HepG2 (cell line): ENCODE results near the gene UNC79. TPM values are rescaled to one million over a fixed set of nuclear protein-coding genes. Genes with fewer than 3 reads are reported as not detected.
A peak's percentile ranks its signal among the peaks of the same experiment; 100 is the strongest.

Source experiments
- ATAC-seq: fragments of 200-7000 bp; cut with Tn5 transposase; 3 replicates; pipeline ENCODE4 v1.9.1; 2020; ENCODE audit warnings: mild to moderate bottlenecking, moderate library complexity
- BruUV-seq: library from RNA; stranded (reverse); fragments of 400-500 nt; replicated peaks from 2 replicates; lab custom pipeline; 2021; lab: Mats Ljungman, UMichigan
- CTCF ChIA-PET: fragments of 300-600 bp; formaldehyde crosslinking; extraction: SDS; loops from one replicate; lab custom pipeline; 2021; ENCODE audit warnings: low total read pairs, inconsistent platforms, low intra/inter-chr PET ratio; lab: Yijun Ruan, JAX
- POLR2A ChIA-PET: fragments of 350-600 bp; sonication (Branson Sonifier 250); formaldehyde crosslinking; loops from one replicate; lab custom pipeline; 2020; ENCODE audit warnings: antibody characterized with exemption, inconsistent platforms; lab: Yijun Ruan, JAX
- DNase-seq: peaks from one replicate; pipeline ENCODE4 v3.0.0-alpha.2; 2015; ENCODE audit warnings: low spot score
- FAIRE-seq: peaks from 3 replicates; lab custom pipeline; 2011; peaks lifted over from hg19 to GRCh38; lab: Jason Lieb, UNC
- H2AFZ ChIP-seq: one replicate; pipeline ENCODE4 v1.6.1; 2011; ENCODE audit warnings: low read length, inconsistent platforms
- H3K27ac ChIP-seq: fragments of 300-600 bp; 3 replicates; pipeline ENCODE4 v1.8.0; 2011; ENCODE audit warnings: mixed run types, mild to moderate bottlenecking, mixed read lengths, low read length, inconsistent platforms; ENCODE audit not compliant: insufficient read depth; ENCODE audit errors: extremely low read length
- H3K27me3 ChIP-seq, 2 experiments: fragments of 200-600 bp in 1 of 2; 2 replicates in 1 of 2; 3 replicates in 1 of 2; pipeline versions ENCODE4 v1.6.0 to v1.8.0; 2011; ENCODE audit warnings: low read length in 2 of 2, mild to moderate bottlenecking in 2 of 2, moderate library complexity in 2 of 2, inconsistent platforms in 1 of 2; ENCODE audit not compliant: insufficient read depth in 2 of 2, control insufficient read depth in 1 of 2
- H3K36me3 ChIP-seq, 2 experiments: fragments of 200-600 bp in 1 of 2; replicated peaks in 1 of 2; 2 replicates in 1 of 2; 3 replicates in 1 of 2; pipeline versions ENCODE4 v1.5.1 to v1.8.0; 2011; ENCODE audit warnings: low read length in 2 of 2, inconsistent platforms in 1 of 2; ENCODE audit not compliant: insufficient read depth in 2 of 2, control insufficient read depth in 1 of 2
- H3K4me1 ChIP-seq: 2 replicates; pipeline ENCODE4 v1.5.1; 2012; ENCODE audit warnings: low read length, inconsistent platforms; ENCODE audit not compliant: insufficient read depth
- H3K4me2 ChIP-seq: 2 replicates; pipeline ENCODE4 v1.6.0; 2011; ENCODE audit warnings: low read depth, low read length, inconsistent platforms
- H3K4me3 ChIP-seq, 3 experiments: fragments of 200-600 bp in 1 of 3; sonication (generic), shearing (Covaris generic) in 1 of 3; replicated peaks in 1 of 3; 2 replicates each; pipeline ENCODE4 v1.5.1; 2011 to 2016; ENCODE audit warnings: low read length in 3 of 3, inconsistent platforms in 2 of 3, low read depth in 2 of 3, mild to moderate bottlenecking in 2 of 3, control low read depth in 1 of 3, mixed read lengths in 1 of 3; ENCODE audit not compliant: insufficient read depth in 1 of 3
- H3K79me2 ChIP-seq: one replicate; pipeline ENCODE4 v1.6.1; 2011; ENCODE audit warnings: low read length, inconsistent platforms; ENCODE audit not compliant: insufficient read depth
- H3K9ac ChIP-seq: 2 replicates; pipeline ENCODE4 v1.6.0; 2011; ENCODE audit warnings: mild to moderate bottlenecking, low read depth, low read length, inconsistent platforms; ENCODE audit not compliant: insufficient read depth
- H3K9me3 ChIP-seq: 2 replicates; pipeline ENCODE4 v1.5.1; 2012; ENCODE audit warnings: mild to moderate bottlenecking, low read length
- H4K20me1 ChIP-seq: 2 replicates; pipeline ENCODE4 v1.6.0; 2011; ENCODE audit warnings: inconsistent platforms, mild to moderate bottlenecking, low read length, moderate library complexity; ENCODE audit not compliant: insufficient read depth
- ARNT ChIP-seq: fragments of 450-650 bp; IDR thresholded peaks from 2 replicates; pipeline ENCODE4 v1.6.1; 2017
- MIER2 ChIP-seq: IDR thresholded peaks from 2 replicates; pipeline ENCODE4 v1.6.1; 2016; ENCODE audit warnings: missing biosample characterization, missing genetic modification reagents
- NR2F1 ChIP-seq, 2 experiments: fragments of 450-650 bp in 1 of 2; formaldehyde crosslinking in 1 of 2; IDR thresholded peaks; 2 replicates each; pipeline versions ENCODE4 v1.5.0 to v1.6.1; 2016 to 2020; ENCODE audit warnings: mild to moderate bottlenecking in 1 of 2, missing compliant biosample characterization in 1 of 2, missing genetic modification reagents in 1 of 2, moderate library complexity in 1 of 2
- ZNF383 ChIP-seq: sonication (generic); formaldehyde crosslinking; IDR thresholded peaks from 2 replicates; pipeline ENCODE4 v1.4.0; 2020; ENCODE audit warnings: missing genetic modification reagents, mild to moderate bottlenecking, borderline replicate concordance
- ZNF441 ChIP-seq: sonication (generic); formaldehyde crosslinking; IDR thresholded peaks from 2 replicates; pipeline ENCODE4 v1.7.0; 2021; ENCODE audit warnings: missing genetic modification reagents, borderline replicate concordance
- ZNF644 ChIP-seq: IDR thresholded peaks from 2 replicates; pipeline ENCODE4 v1.6.1; 2016; ENCODE audit warnings: low read depth
- ZNF703 ChIP-seq: sonication (generic); formaldehyde crosslinking; IDR thresholded peaks from 2 replicates; pipeline ENCODE4 v1.5.1; 2020; ENCODE audit warnings: missing genetic modification reagents, mild to moderate bottlenecking, moderate library complexity, borderline replicate concordance
- WGBS: methylation state at CpG from one replicate; pipeline ENCODE4 v1.1.6; 2017; ENCODE audit warnings: low lambda C conversion rate; 5-methylcytosine and 5-hydroxymethylcytosine counted together
- in situ Hi-C: cut with HindIII; loops from 2 replicates; pipeline ENCODE4 v1.10.0; 2017; ENCODE audit warnings: low pct_unique_long_range_greater_than_20kb; ENCODE audit not compliant: extremely low pct_ligation_motif_present
- intact Hi-C: fragments of 100-400 bp; cut with micrococcal nuclease; formaldehyde crosslinking; loops from one replicate; pipeline ENCODE4 v1.10.0; 2022; ENCODE audit not compliant: unreplicated experiment
- polyA plus RNA-seq, 8 experiments: library from polyadenylated mRNA; depleted of rRNA in 3 of 8; stranded (reverse) in 7 of 8; unstranded in 1 of 8; fragments of >200 nt; fragmentation: Illumina TruSeq in 4 of 8; extraction: Trizol in 4 of 8; gene quantifications; 2 replicates each; pipeline versions ENCODE4 v1.2.1 to v1.2.3, GENCODE V29; 2011 to 2016; ENCODE audit warnings: low read depth in 4 of 8, missing spikeins in 1 of 8, mixed read lengths in 1 of 8; ENCODE audit not compliant: insufficient read depth in 1 of 8
- total RNA-seq, 5 experiments: library from RNA; depleted of rRNA; stranded (reverse); fragments of >200 nt; fragmentation: Illumina TruSeq; extraction: Trizol; gene quantifications; 2 replicates each; pipeline ENCODE4 v1.2.3, GENCODE V29; 2016; ENCODE audit warnings: low read depth in 1 of 5
- TF ChIP-seq, protein P1 (sequence below): IDR thresholded peaks from 2 replicates; pipeline ENCODE4 v1.6.1; 2016; ENCODE audit warnings: missing genetic modification reagents, missing compliant biosample characterization

UNC79 gene
- total and polyA plus RNA-seq, 2 of the 13 experiments (the other 11 are each of a cell fraction or from before 2014, with no cell fraction given): under 0.01 TPM; not detected in 1

- DNase-seq: no peak
- no peak for TF ChIP-seq NR2F1 (CRISPR knock-in tag; IDR thresholded peaks at IDR 0.05)
- no peak for TF ChIP-seq ZNF383 (CRISPR knock-in tag)
- no peak for TF ChIP-seq ZNF644 (CRISPR knock-in tag)
- no peak for TF ChIP-seq ZNF441 (CRISPR knock-in tag)
- no peak for TF ChIP-seq ARNT
- TF ChIP-seq, protein P1, sequence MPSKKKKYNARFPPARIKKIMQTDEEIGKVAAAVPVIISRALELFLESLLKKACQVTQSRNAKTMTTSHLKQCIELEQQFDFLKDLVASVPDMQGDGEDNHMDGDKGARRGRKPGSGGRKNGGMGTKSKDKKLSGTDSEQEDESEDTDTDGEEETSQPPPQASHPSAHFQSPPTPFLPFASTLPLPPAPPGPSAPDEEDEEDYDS (CRISPR knock-in tag): no peak
- no peak for TF ChIP-seq MIER2 (CRISPR knock-in tag)
- Histone ChIP-seq H3K4me1 (peaks cover 20% of the 10 kb centered on the region), H3K36me3 (no peaks in the 10 kb centered on the region), H3K79me2 (no peaks in the 10 kb centered on the region), H3K9ac (no peak overlapping the region), H3K9me3 (no peaks in the 10 kb centered on the region), H3K4me2 (no peak overlapping the region), H3K27ac (no peak overlapping the region), H3K27me3 (peaks cover 0 to 17% of the 10 kb centered on the region in 2 experiments; a peak in 3 of 5 replicates), H2AFZ (no peak overlapping the region), H3K4me3 (no peak overlapping the region), H4K20me1 (no peaks in the 10 kb centered on the region)
- no TSS peak for BruUV-seq
- no peak for FAIRE-seq
- in situ Hi-C loops: no loop called here
- CTCF ChIA-PET: interaction anchor here (1.0 kb wide), 1 partner anchor 200 kb away, joined by 3 read pairs; no protein-coding TSS in a partner anchor
- POLR2A ChIA-PET: no interaction called here
- 47% methylated on average over 3 of the region's 6 CpGs for WGBS
- intact Hi-C loops: no loop called here
- no peak for ATAC-seq
These were observed 273.2 kb downstream of the UNC79 start for GRCh38 chr14:93703941-93704340.

- H3K79me2 ChIP-seq: no peaks in the 10 kb centered on the region
- no peak overlapping the region for H3K4me3 ChIP-seq
- no peaks in the 10 kb centered on the region for H3K36me3 ChIP-seq
- POLR2A ChIA-PET: no interaction called here
- H4K20me1 ChIP-seq: no peaks in the 10 kb centered on the region
- H3K9me3 ChIP-seq: no peaks in the 10 kb centered on the region
- intact Hi-C loops (no loop called here), in situ Hi-C loops (no loop called here)
- peak; percentile 28 for FAIRE-seq
- no peak overlapping the region for H3K9ac ChIP-seq
- CTCF ChIA-PET: no interaction called here
- H3K27me3 ChIP-seq: peaks cover 0 to 17% of the 10 kb centered on the region in 2 experiments; a peak in 3 of 5 replicates
- H3K4me2 ChIP-seq: 0 out of 2 replicates have a peak overlapping the region, but pooled peaks have one; percentile 23
- WGBS: 23% methylated on average over 15 of the region's 15 CpGs
- peak; percentile 34 for DNase-seq
- ATAC-seq: peak; percentile 94
- no TSS peak for BruUV-seq
- no peak overlapping the region for H2AFZ ChIP-seq
- H3K27ac ChIP-seq: no peak overlapping the region
- H3K4me1 ChIP-seq: peaks cover 30% of the 10 kb centered on the region
- no peak for TF ChIP-seq ZNF703 (CRISPR knock-in tag)
These were observed 274.9 kb downstream of the UNC79 start for GRCh38 chr14:93705513-93706156.
